GM19035 (cell line): ENCODE data around the gene ARHGAP10.
A peak's percentile ranks its signal among the peaks of the same experiment; 100 is the strongest.

ENCODE experiments used
- ATAC-seq: cut with Tn5 transposase; IDR thresholded peaks from one replicate; pipeline ENCODE4 v1.9.1; 2021; ENCODE audit not compliant: unreplicated experiment

The ARHGAP10 gene

GRCh38 chr4:147764337-147764736 lies 32.4 kb downstream of the ARHGAP10 start:
- ATAC-seq, result no peak

GRCh38 chr4:147765121-147765529 lies 33.2 kb downstream of the ARHGAP10 start:
- ATAC-seq, result no peak

GRCh38 chr4:147768113-147768512 lies 36.2 kb downstream of the ARHGAP10 start:
- no peak for ATAC-seq

- no peak for ATAC-seq
Measured at GRCh38 chr4:147769386-147769785, 37.5 kb downstream of the ARHGAP10 start.

GRCh38 chr4:147770831-147771230 lies 38.9 kb downstream of the ARHGAP10 start:
- no peak for ATAC-seq

- ATAC-seq, result no peak
Measured at GRCh38 chr4:147772056-147772455, 40.2 kb downstream of the ARHGAP10 start.

- no peak for ATAC-seq
Measured at GRCh38 chr4:147772459-147772969, 40.6 kb downstream of the ARHGAP10 start.

- peak; percentile 36 for ATAC-seq
Measured at GRCh38 chr4:147773261-147774184, 41.6 kb downstream of the ARHGAP10 start.

- no peak for ATAC-seq
Measured at GRCh38 chr4:147776716-147777115, 44.8 kb downstream of the ARHGAP10 start.

GRCh38 chr4:147777456-147778091 lies 45.7 kb downstream of the ARHGAP10 start:
- no peak for ATAC-seq

GRCh38 chr4:147778942-147779341 lies 47.1 kb downstream of the ARHGAP10 start:
- peak; percentile 64 for ATAC-seq

GRCh38 chr4:147779451-147779850 lies 47.6 kb downstream of the ARHGAP10 start:
- no peak for ATAC-seq

GRCh38 chr4:147780137-147780777 lies 48.4 kb downstream of the ARHGAP10 start:
- ATAC-seq, result peak; percentile 55

- no peak for ATAC-seq
Measured at GRCh38 chr4:147782087-147782781, 50.3 kb downstream of the ARHGAP10 start.

- no peak for ATAC-seq
Measured at GRCh38 chr4:147785129-147785528, 53.2 kb downstream of the ARHGAP10 start.

- ATAC-seq, result peak; percentile 86
Measured at GRCh38 chr4:147786031-147786430, 54.1 kb downstream of the ARHGAP10 start.

- ATAC-seq, result no peak
Measured at GRCh38 chr4:147786531-147786930, 54.6 kb downstream of the ARHGAP10 start.

GRCh38 chr4:147787204-147787603 lies 55.3 kb downstream of the ARHGAP10 start:
- no peak for ATAC-seq

- no peak for ATAC-seq
Measured at GRCh38 chr4:147788791-147789190, 56.9 kb downstream of the ARHGAP10 start.

- no peak for ATAC-seq
Measured at GRCh38 chr4:147789596-147789995, 57.7 kb downstream of the ARHGAP10 start.

- ATAC-seq, result no peak
Measured at GRCh38 chr4:147790412-147790811, 58.5 kb downstream of the ARHGAP10 start.
